Stimulated activated CD8-positive, alpha-beta memory T cell treated with anti-CD3 and anti-CD28 coated beads, Interleukin-4, amount 100 ng/mL, for 4 hours (primary cell): ENCODE measurements around the gene ARRB2.
"Not testable (repeated sequence)": the region's sequence is repeated elsewhere in the genome, so short reads cannot be mapped to it uniquely, and the experiment has no call there.

Experiments used
- DNase-seq, 2 donors: peaks; one replicate each; pipeline ENCODE4 v3.0.0-alpha.2; 2020; ENCODE audit warnings: low read depth in 2 of 2, low spot score in 1 of 2

ARRB2 gene

GRCh38 chr17:4709794-4710692 lies at the start of gene ARRB2:
TSS of gene ARRB2 (plus strand) at chr17:4710632. CDS start at chr17:4710722, 90 bp downstream.
- peak; percentile 94 to 99 for DNase-seq

- DNase-seq: no peak
Measured at GRCh38 chr17:4663711-4664110, 46.7 kb upstream of the ARRB2 start.

- DNase-seq: no peak
Measured at GRCh38 chr17:4664230-4664629, 46.2 kb upstream of the ARRB2 start.

GRCh38 chr17:4665027-4665426 lies 45.4 kb upstream of the ARRB2 start:
- no peak for DNase-seq

GRCh38 chr17:4666296-4666695 lies 44.1 kb upstream of the ARRB2 start:
- no peak for DNase-seq

GRCh38 chr17:4667166-4667565 lies 43.3 kb upstream of the ARRB2 start:
- no peak for DNase-seq

GRCh38 chr17:4672055-4672630 lies 38.3 kb upstream of the ARRB2 start:
- no peak for DNase-seq

GRCh38 chr17:4672751-4673150 lies 37.7 kb upstream of the ARRB2 start:
- DNase-seq: no peak

GRCh38 chr17:4673169-4673568 lies 37.3 kb upstream of the ARRB2 start:
- no peak for DNase-seq

- no peak for DNase-seq
Measured at GRCh38 chr17:4673986-4674684, 36.3 kb upstream of the ARRB2 start.

GRCh38 chr17:4674685-4674998 lies 35.8 kb upstream of the ARRB2 start:
- no peak for DNase-seq

GRCh38 chr17:4675791-4676190 lies 34.6 kb upstream of the ARRB2 start:
- no peak for DNase-seq

- no peak for DNase-seq
Measured at GRCh38 chr17:4676791-4677190, 33.6 kb upstream of the ARRB2 start.

- no peak for DNase-seq
Measured at GRCh38 chr17:4678448-4679026, 31.9 kb upstream of the ARRB2 start.

GRCh38 chr17:4679658-4680057 lies 30.8 kb upstream of the ARRB2 start:
- DNase-seq: no peak

GRCh38 chr17:4683739-4684138 lies 26.7 kb upstream of the ARRB2 start:
- not testable (repeated sequence) for DNase-seq

- not testable (repeated sequence) for DNase-seq
Measured at GRCh38 chr17:4689872-4690271, 20.6 kb upstream of the ARRB2 start.

- no peak for DNase-seq
Measured at GRCh38 chr17:4690745-4691144, 19.7 kb upstream of the ARRB2 start.

GRCh38 chr17:4691686-4692085 lies 18.7 kb upstream of the ARRB2 start:
- no peak for DNase-seq

- DNase-seq: no peak
Measured at GRCh38 chr17:4693416-4693815, 17.0 kb upstream of the ARRB2 start.

GRCh38 chr17:4696437-4696805 lies 14.0 kb upstream of the ARRB2 start:
- no peak for DNase-seq
